Esophagus muscularis mucosa (tissue), 4 donors: ENCODE measurements around the gene LLGL1.

Experiments used
- CTCF ChIP-seq, 3 experiments: fragments of 200-600 bp in 2 of 3; fragments of 450-650 bp in 1 of 3; sonication (generic) in 2 of 3; IDR thresholded peaks; one replicate each; pipeline ENCODE4 v1.5.1; 2017 to 2019; ENCODE audit warnings: antibody characterized with exemption in 3 of 3, mild to moderate bottlenecking in 2 of 3, moderate library complexity in 1 of 3
- EP300 ChIP-seq: sonication (generic); formaldehyde crosslinking; IDR thresholded peaks from one replicate; pipeline ENCODE4 v1.6.1; 2017; ENCODE audit warnings: antibody characterized with exemption
- POLR2A ChIP-seq: fragments of 450-650 bp; IDR thresholded peaks from one replicate; pipeline ENCODE4 v1.6.1; 2017; ENCODE audit warnings: antibody characterized with exemption, moderate library complexity, mild to moderate bottlenecking, low read depth
- POLR2AphosphoS5 ChIP-seq, 2 donors: sonication (generic); formaldehyde crosslinking; IDR thresholded peaks; one replicate each; pipeline ENCODE4 v1.6.1; 2017; ENCODE audit warnings: antibody characterized with exemption in 2 of 2

- TF ChIP-seq CTCF (IDR thresholded peaks at IDR 0.05) (no peak), POLR2AphosphoS5 (IDR thresholded peaks at IDR 0.05) (no peak), POLR2A (no peak), EP300 (no peak)
Observed at GRCh38 chr17:18262111-18262510, 36.7 kb downstream of the LLGL1 start.
